Skin epidermis (tissue), 12 donors: ENCODE results near the gene NR3C2.

ENCODE experiments used
- H3K27ac ChIP-seq, 21 experiments: fragments of 200-600 bp; sonication (generic) in 11 of 21; one replicate each; pipeline ENCODE4 v1.5.0; 2020; ENCODE audit warnings: mild to moderate bottlenecking in 3 of 21, inconsistent platforms in 2 of 21, moderate library complexity in 2 of 21
- H3K4me3 ChIP-seq, 7 experiments: fragments of 200-600 bp; sonication (generic) in 2 of 7; one replicate each; pipeline ENCODE4 v1.5.0; 2020; ENCODE audit warnings: inconsistent platforms in 2 of 7, mild to moderate bottlenecking in 2 of 7, moderate library complexity in 1 of 7

NR3C2 gene

GRCh38 chr4:148235809-148236208 lies 206.4 kb downstream of the NR3C2 start:
- Histone ChIP-seq H3K4me3 (no peak overlapping the region), H3K27ac (no peak overlapping the region)

- Histone ChIP-seq H3K4me3 (no peak overlapping the region), H3K27ac (no peak overlapping the region)
These were observed 212.4 kb downstream of the NR3C2 start for GRCh38 chr4:148229798-148230197.

- Histone ChIP-seq H3K27ac (no peak overlapping the region), H3K4me3 (no peak overlapping the region)
These were observed 213.2 kb downstream of the NR3C2 start for GRCh38 chr4:148229028-148229427.

GRCh38 chr4:148227147-148227546 lies 215.1 kb downstream of the NR3C2 start:
- Histone ChIP-seq H3K4me3 (no peak overlapping the region), H3K27ac (no peak overlapping the region)

GRCh38 chr4:148226341-148226740 lies 215.9 kb downstream of the NR3C2 start:
- Histone ChIP-seq H3K4me3 (no peak overlapping the region), H3K27ac (no peak overlapping the region)

GRCh38 chr4:148225639-148226038 lies 216.6 kb downstream of the NR3C2 start:
- Histone ChIP-seq H3K27ac (no peak overlapping the region), H3K4me3 (no peak overlapping the region)

- Histone ChIP-seq H3K27ac (no peak overlapping the region), H3K4me3 (no peak overlapping the region)
These were observed 217.7 kb downstream of the NR3C2 start for GRCh38 chr4:148224476-148224875.

- Histone ChIP-seq H3K4me3 (no peak overlapping the region), H3K27ac (no peak overlapping the region)
These were observed 219.1 kb downstream of the NR3C2 start for GRCh38 chr4:148222991-148223660.

- peak overlapping the region in 9 of 21 experiments; percentile 11 to 68 (median 44) for H3K27ac ChIP-seq
- H3K4me3 ChIP-seq, result peak overlapping the region in 1 of 7 experiments; percentile 6
These were observed 225.1 kb downstream of the NR3C2 start for GRCh38 chr4:148216866-148217814.

GRCh38 chr4:148216321-148216720 lies 225.9 kb downstream of the NR3C2 start:
- peak overlapping the region in 3 of 21 experiments; percentile 11 to 65 (median 44) for H3K27ac ChIP-seq
- H3K4me3 ChIP-seq, result no peak overlapping the region

- Histone ChIP-seq H3K27ac (peak overlapping the region in 1 of 21 experiments; percentile 22), H3K4me3 (no peak overlapping the region)
These were observed 227.0 kb downstream of the NR3C2 start for GRCh38 chr4:148215202-148215601.

GRCh38 chr4:148214529-148215166 lies 227.6 kb downstream of the NR3C2 start:
- Histone ChIP-seq H3K4me3 (no peak overlapping the region), H3K27ac (peak overlapping the region in 1 of 21 experiments; percentile 22)

GRCh38 chr4:148211533-148211932 lies 230.7 kb downstream of the NR3C2 start:
- no peak overlapping the region for H3K4me3 ChIP-seq
- H3K27ac ChIP-seq, result no peak overlapping the region

GRCh38 chr4:148210661-148211060 lies 231.6 kb downstream of the NR3C2 start:
- Histone ChIP-seq H3K27ac (no peak overlapping the region), H3K4me3 (no peak overlapping the region)

GRCh38 chr4:148207068-148207467 lies 235.1 kb downstream of the NR3C2 start:
- Histone ChIP-seq H3K27ac (no peak overlapping the region), H3K4me3 (no peak overlapping the region)

- no peak overlapping the region for H3K4me3 ChIP-seq
- H3K27ac ChIP-seq, result no peak overlapping the region
These were observed 236.7 kb downstream of the NR3C2 start for GRCh38 chr4:148205476-148205875.

- H3K4me3 ChIP-seq, result no peak overlapping the region
These were observed 237.3 kb downstream of the NR3C2 start for GRCh38 chr4:148204892-148205291.

GRCh38 chr4:148204171-148204570 lies 238.0 kb downstream of the NR3C2 start:
- Histone ChIP-seq H3K4me3 (no peak overlapping the region), H3K27ac (peak overlapping the region in 1 of 21 experiments; percentile 21)

More at GRCh38 chr4:148204892-148205291, 237.3 kb downstream of the NR3C2 start:
- peak overlapping the region in 1 of 21 experiments; percentile 21 for H3K27ac ChIP-seq

- no peak overlapping the region for H3K4me3 ChIP-seq
- H3K27ac ChIP-seq, result peak overlapping the region in 1 of 21 experiments; percentile 44
These were observed 238.9 kb downstream of the NR3C2 start for GRCh38 chr4:148203056-148203898.
